Peyer's patch (tissue), 4 donors: Measurements from ENCODE around the gene GFY.

ENCODE experiments used
- POLR2A ChIP-seq, 2 donors: fragments of 450-650 bp; IDR thresholded peaks; one replicate each; pipeline ENCODE4 v1.5.1; 2017; ENCODE audit warnings: antibody characterized with exemption in 2 of 2, mild to moderate bottlenecking in 2 of 2, moderate library complexity in 2 of 2
- TF ChIP-seq, protein P1 (sequence below), 6 experiments: fragments of 450-650 bp in 4 of 6; fragments of 200-600 bp in 2 of 6; sonication (generic) in 1 of 6; IDR thresholded peaks; one replicate each; pipeline ENCODE4 v1.5.1; 2017 to 2019; ENCODE audit warnings: antibody characterized with exemption in 6 of 6, mild to moderate bottlenecking in 3 of 6, moderate library complexity in 1 of 6

- TF ChIP-seq, protein P1, sequence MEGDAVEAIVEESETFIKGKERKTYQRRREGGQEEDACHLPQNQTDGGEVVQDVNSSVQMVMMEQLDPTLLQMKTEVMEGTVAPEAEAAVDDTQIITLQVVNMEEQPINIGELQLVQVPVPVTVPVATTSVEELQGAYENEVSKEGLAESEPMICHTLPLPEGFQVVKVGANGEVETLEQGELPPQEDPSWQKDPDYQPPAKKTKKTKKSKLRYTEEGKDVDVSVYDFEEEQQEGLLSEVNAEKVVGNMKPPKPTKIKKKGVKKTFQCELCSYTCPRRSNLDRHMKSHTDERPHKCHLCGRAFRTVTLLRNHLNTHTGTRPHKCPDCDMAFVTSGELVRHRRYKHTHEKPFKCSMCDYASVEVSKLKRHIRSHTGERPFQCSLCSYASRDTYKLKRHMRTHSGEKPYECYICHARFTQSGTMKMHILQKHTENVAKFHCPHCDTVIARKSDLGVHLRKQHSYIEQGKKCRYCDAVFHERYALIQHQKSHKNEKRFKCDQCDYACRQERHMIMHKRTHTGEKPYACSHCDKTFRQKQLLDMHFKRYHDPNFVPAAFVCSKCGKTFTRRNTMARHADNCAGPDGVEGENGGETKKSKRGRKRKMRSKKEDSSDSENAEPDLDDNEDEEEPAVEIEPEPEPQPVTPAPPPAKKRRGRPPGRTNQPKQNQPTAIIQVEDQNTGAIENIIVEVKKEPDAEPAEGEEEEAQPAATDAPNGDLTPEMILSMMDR (IDR thresholded peaks at IDR 0.05): no peak
- no peak for TF ChIP-seq POLR2A (IDR thresholded peaks at IDR 0.05)
These were observed 41.6 kb upstream of the GFY start for GRCh38 chr19:49383599-49383998.
